Prostate gland (tissue), 2 donors: Measurements from ENCODE around the gene ARHGEF3.

Source experiments
- POLR2AphosphoS5 ChIP-seq: sonication (generic); formaldehyde crosslinking; IDR thresholded peaks from one replicate; pipeline ENCODE4 v1.6.1; 2017; ENCODE audit warnings: antibody characterized with exemption
- TF ChIP-seq, protein P1 (sequence below), 4 experiments: fragments of 200-600 bp in 2 of 4; fragments of 450-650 bp in 2 of 4; sonication (generic) in 2 of 4; IDR thresholded peaks; 1 replicate in 3 of 4; 2 replicates in 1 of 4; pipeline ENCODE4 v1.5.1; 2016 to 2019; ENCODE audit warnings: antibody characterized with exemption in 4 of 4, mild to moderate bottlenecking in 2 of 4, moderate library complexity in 2 of 4

DNA sequence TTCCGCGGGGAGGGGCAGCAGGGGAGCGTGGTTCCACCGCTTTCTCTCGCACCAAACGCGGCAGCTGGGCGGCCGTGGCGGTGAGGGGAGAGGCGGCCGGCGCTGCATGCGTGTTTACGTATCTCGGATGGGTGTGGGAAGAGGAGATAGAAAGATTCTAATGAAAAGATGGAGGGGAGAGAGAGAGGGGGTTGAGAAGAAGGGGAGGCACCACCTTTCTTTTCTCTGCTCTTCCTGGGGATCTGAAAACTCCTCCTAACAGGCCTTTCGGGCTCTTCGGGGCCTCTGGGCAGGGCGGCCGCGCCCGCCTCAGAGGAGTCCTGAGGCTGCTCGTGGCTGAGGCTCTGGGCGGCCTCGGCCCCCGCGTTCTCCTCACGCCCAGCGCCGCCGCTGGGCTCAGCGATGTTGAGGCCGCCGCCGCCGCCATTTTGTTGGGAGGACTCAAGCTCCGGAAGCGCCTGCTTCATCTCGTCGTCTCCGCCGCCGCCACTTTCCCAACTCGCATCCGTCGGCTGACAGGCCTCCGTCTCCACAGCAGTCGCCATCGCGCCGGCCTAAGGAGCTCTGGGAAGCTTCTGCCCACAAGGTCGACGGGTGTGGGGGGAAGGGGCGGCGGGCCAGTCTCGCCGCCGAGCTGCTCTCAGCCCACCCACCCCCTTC is 119.2 kb downstream of the ARHGEF3 start:
- TF ChIP-seq, protein P1, sequence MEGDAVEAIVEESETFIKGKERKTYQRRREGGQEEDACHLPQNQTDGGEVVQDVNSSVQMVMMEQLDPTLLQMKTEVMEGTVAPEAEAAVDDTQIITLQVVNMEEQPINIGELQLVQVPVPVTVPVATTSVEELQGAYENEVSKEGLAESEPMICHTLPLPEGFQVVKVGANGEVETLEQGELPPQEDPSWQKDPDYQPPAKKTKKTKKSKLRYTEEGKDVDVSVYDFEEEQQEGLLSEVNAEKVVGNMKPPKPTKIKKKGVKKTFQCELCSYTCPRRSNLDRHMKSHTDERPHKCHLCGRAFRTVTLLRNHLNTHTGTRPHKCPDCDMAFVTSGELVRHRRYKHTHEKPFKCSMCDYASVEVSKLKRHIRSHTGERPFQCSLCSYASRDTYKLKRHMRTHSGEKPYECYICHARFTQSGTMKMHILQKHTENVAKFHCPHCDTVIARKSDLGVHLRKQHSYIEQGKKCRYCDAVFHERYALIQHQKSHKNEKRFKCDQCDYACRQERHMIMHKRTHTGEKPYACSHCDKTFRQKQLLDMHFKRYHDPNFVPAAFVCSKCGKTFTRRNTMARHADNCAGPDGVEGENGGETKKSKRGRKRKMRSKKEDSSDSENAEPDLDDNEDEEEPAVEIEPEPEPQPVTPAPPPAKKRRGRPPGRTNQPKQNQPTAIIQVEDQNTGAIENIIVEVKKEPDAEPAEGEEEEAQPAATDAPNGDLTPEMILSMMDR (IDR thresholded peaks at IDR 0.05): peak in 1 of 4 experiments; percentile 6
- TF ChIP-seq POLR2AphosphoS5: peak; percentile 38
